NK-92 treated with Interleukin-12 subunit alpha and Interleukin-12 subunit beta, amount 100 ng/mL, for 24 hours (cell line): ENCODE data around the gene CANT1.

Experiments
- DNase-seq: peaks from one replicate; lab custom pipeline; 2025; lab: John Stamatoyannopoulos, UW

Gene CANT1

GRCh38 chr17:79007504-79008381 is 1.8 kb downstream of the CANT1 start:
- no peak for DNase-seq

DNA sequence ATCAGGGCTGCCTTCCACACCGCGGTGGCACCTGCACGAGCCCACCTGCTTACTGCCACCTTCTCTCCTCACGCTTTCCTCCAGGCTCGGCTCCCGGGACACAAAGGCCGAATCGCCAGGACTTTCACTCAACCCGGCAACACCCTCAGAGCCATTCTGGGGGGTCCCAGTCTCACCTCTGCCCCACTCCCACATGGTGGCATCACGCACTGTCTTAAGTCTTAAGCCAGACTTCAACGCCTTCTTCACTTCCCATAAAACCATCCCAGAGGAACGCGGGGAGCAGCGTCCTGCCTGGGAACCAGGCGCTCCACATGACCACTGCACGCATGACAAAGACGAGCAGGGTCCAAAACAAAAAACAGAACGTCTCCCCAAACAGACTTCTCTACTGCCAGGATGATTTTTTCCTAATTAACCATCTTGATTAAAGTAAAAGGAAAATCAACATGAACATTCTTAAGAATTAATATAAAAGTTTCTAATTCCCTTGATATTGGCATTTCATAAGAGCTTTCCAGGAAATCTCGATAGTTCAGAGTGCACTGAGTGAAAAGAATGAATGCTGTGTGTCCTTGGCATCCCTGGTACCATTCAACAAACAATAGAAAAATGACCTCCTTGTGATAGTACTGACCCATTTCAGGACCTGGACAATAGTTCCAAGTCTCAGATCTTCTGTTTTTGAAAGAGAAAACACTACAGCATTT is 2.6 kb downstream of the CANT1 start:
- no peak for DNase-seq

- no peak for DNase-seq
Observed at GRCh38 chr17:79006046-79006445, 3.5 kb downstream of the CANT1 start.

DNA sequence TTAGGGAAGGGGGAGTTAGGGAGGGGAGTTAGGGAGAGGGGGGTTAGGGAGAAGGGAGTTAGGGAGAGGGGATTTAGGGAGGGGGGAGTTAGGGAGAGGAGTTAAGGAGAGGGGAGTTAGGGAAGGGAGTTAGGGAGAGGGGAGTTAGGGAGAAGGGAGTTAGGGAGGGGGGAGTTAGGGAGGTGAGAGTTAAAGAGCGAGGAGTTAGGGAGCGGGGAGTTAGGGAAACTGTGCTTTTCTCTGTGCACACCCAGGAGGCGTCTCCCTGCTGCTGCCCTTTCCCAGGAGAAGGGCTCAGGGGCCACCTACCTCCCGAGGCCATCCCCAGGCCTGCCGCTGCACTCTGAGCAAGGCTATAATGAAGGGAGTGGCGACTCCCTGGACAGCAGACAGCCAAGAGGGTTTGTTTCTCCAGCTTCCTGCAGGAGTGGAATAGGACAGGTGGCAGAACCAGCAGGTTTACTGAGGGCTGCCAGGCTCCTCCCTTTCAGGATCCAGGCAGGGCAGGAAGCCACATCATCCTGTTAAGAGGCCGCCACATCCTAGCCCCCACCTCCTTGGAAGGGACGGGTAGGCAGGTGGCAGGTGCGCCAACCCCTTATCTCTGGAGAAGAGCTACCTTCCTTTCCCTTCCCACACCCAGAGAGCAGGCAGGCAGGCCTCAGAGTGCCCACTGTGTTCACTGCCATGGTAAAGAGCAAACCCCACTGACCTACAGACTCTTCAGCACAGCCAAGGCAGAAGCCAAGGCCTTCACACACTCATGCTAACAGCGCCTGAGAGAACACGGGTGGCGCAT is 4.3 kb downstream of the CANT1 start:
- DNase-seq = no peak

DNA sequence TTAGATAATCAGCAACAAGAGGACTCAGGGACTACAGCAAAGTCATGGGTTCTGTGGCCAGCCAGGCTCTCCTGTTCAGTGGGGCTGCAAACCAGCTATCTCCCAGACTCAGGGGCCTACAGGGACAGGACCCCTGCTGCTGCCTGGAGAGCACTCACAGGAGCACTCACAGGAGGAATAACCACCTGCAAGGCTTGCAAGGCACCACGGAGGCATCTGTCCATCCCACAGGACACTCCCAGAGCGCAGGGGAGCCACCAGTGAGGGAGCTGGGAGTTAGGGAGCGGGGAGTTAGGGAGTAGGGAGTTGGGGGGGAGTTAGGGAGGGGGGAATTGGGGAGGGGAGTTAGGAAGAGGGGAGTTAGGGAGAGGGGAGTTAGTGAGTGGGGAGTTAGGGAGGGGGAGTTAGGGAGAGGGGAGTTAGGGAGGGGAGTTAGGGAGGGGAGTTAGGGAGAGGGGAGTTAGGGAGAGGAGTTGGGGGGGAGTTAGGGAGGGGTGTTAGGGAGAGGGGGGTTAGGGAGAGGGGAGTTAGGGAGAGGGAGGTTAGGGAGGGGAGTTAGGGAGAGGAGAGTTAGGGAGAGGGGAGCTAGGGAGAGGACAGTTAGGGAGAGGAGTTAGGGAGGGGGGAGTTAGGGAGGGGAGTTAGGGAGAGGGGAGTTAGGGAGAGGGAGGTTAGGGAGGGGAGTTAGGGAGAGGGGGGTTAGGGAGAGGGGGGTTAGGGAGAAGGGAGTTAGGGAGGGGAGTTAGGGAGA is 5.7 kb downstream of the CANT1 start:
- no peak for DNase-seq

DNA sequence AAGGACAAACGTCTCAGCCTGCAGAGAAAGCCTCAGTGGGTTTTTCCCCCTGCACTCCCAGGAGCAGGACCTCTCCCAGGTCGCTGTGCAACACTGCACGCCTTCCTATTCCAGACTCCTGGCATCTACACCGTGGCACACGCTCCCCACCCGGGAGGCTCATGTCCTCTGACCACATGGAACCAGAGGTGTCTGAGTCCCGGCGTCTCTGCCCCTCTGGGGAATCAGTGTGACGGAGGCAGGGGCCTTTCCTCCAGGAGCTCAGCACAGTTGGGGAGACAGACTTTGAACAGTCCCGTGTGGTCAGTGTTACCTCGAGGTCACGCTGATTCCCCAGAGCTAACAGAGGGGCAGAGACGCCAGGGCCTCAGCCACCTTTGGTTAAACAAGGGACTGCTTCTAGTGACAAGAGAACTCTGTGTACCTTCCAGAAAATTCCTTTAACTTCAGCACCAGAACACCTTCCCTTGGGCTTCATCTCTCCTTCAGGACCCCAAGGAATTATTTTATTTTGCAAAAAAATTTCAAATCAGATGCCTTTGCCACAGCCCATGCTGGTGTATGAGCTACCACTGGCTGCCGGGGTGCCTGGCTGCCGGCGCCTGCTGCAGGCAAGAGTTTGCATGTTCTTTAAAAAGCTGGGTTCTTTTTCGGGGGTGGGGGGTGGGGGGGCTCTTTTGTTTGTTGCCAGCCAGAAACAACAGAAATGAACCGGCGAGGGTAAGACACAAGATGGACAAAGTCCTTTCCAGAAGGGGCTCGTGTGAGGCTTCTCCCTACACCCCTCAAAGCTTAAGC is 6.6 kb downstream of the CANT1 start:
- DNase-seq = no peak

- DNase-seq = no peak
Observed at GRCh38 chr17:79002291-79002690, 7.3 kb downstream of the CANT1 start.

DNA sequence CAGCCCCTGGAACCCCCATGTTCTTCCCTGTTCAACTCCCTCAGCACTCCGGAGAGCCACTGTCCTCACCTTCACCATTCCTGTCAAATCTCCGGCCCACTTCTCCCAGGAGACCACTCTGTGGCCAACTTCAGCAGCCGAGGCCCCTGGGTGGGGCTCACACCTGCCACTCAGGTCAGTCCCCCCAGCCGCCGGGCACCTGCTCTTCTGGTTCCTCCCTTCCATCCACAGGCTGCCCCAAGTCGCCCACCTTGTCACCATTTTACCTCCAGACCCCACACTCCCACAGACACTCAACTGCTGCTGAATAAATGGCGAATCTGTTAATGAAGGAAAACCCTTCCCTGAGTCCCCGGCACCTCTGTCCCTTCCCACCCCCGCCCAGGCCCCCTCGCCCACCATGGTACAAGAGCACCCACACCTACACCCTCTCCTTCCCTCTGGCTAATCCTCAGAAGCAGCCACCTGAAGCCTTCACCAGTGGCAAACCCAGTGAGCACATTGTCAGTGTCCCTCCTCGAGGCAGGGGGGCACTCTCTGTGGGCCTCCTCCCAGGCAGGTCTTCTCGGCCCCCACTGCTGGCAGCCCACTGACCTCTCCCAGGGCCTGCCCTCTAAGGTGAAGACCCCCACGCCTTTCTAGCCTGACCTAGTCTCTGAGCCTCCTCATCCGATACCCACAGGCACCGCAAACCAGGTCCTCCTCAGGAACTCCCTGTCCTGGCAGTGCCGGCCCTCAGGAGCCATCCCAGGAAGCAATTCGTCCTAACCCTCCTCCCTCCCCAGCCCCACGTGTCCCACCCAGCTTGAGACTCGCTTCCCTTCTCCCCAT is 8.2 kb downstream of the CANT1 start:
- no peak for DNase-seq

DNA sequence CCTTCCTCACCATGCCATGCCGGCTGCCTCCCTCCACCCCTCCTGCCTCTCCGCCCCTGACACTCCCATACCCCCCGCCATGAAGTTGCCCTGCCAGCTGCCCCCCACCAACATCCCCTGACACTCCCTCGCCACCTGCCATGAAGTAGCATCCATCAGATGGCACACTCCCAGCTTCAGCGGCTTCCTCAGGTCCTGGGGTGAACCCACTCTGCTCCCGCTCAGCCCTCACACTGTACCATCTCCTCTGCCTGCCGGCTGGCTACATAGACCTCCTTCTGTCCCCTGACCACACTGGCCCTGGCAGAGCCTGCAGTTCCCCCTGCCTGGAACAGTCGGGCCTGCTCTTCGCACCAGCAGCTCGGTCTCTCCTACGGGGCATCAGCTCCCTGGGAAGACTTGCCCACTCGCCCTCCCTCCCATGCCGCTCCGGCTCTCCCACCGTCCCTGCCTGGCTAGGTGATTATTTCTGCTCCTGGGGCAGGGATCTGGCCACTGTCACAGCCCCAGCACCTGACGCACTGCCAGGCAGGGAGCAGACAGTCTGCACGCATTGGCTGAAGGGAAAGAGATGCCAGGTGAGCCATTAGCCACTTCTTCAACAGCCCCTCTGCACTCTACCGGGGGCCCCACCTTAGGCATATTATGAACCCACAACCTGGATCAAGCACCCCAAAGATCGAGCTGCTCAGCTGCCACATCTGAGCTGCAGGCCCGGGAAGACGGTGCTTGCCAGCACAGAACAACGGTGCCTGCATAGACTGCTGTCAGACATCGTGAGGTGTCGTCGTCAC is 9.0 kb downstream of the CANT1 start:
- no peak for DNase-seq

DNA sequence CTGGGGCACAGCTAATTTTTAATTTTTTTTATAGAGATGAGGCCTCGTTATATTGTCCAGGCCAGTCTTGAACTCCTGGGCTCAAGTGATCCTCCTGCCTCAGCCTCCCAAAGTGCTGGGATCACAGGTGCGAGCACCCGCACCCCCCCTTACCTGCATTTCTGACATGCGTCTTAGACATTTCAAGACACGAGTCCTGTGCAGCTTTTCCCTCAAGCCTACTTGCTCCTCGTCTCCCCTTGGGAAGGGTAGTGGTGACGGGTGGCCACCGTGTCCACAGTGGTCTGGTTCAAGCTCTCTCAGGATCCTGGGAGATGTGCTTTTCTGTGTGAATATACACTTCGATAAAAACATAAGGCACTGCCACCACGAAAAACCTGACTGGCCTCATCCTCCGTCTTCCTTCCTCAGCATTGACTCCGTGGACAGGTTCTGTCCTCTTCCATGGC is 9.6 kb downstream of the CANT1 start:
- no peak for DNase-seq

DNA sequence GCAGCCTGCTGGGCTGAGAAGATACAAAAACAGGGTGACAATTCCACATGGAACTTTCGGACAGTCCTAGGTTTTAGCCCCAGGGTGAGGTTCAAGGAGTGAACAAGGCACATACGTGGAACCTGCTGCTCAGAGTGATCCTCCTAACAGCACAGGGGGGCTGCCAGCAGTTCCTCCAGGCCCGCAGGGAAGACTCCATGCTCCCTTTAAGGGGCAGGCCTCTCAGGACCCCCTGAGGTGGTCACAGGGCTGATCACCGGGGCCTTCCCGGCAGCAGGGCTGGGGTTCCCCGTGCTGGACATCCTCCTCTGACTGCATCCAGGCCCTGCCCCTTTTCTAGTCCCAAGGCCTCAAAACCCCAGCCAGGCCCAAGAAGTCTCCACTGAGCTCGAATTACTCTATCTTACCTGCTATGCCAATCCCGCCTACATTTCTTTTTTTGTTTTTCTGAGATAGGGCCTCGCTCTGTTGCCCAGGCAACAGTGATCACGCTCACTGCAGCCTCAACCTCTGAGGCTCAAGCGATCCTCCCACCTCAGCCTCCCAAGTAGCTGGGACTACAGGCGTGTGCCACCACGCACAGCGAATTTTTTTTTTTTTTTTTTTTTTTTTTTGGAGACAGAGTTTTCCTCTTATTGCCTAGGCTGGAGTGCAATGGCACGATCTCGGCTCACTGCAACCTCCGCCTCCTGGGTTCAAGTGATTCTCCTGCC is 10.4 kb downstream of the CANT1 start:
- no peak for DNase-seq

DNA sequence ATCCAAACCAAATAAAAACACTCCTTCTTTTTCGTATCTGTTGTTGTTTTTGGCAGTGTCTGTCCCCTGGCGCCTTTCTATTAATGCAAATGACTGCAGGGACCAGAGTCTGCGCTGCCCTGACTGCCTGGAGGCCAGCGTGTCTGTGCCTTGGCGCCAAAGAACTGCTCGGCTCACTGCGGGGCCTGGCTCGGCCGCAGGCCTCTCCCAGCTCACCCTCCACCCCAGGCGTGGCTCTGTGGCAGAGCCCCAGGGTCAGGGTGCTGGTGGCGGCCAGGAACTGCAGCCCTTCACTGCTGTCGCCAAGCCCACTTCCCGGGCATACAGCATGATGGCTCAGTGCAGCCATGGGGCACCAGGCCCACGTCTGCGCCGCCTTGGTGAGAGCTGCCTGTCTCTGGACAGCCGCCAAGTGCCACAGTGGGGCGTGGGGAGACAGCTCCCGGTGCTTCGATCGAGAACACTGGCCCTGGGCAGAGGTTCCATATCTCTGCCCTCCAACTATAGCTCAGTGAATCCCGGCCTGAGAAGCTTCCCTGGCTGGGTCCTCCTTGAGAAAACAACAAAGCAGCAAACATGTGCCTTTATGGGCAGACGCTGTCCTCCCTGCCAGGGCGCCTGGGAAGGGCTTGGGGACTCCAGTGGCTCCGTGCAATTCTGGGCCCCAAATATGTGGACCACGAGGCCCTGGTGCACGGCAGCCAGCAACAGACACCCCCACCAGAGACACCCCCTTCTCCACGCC is 11.1 kb downstream of the CANT1 start:
- no peak for DNase-seq

- DNase-seq = no peak
Observed at GRCh38 chr17:78997881-78998280, 11.7 kb downstream of the CANT1 start.

- DNase-seq = no peak
Observed at GRCh38 chr17:78997231-78997741, 12.3 kb downstream of the CANT1 start.

DNA sequence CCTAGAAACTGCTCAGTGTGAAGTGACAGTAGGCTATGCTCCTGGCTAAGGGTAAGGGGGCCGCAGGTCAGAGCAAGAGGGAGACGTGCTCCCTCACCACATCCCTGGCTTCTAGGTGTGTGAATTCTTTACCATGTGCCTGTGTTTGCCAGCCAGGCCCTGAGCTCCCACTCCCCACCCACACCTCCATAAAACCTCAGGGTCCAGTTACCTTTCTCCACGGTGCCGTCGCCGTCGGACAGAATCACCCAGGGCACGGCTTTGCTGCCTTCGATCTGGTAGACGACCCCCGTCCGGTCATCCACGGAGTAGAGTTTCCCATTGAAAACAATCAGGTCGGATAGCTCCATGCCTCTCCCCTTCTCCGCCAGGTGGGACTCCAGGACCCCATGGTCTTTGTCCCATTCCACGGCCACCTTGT is 12.8 kb downstream of the CANT1 start:
- no peak for DNase-seq

- DNase-seq = no peak
Observed at GRCh38 chr17:78995761-78996451, 13.7 kb downstream of the CANT1 start.
